ENCODE measurements around the gene NOSIP. TPM values are rescaled to one million over a fixed set of nuclear protein-coding genes. Genes with fewer than 3 reads are reported as not detected.

NOSIP gene
- total RNA-seq, 1 experiment from 2014 or later, result 97.9 TPM

DNA sequence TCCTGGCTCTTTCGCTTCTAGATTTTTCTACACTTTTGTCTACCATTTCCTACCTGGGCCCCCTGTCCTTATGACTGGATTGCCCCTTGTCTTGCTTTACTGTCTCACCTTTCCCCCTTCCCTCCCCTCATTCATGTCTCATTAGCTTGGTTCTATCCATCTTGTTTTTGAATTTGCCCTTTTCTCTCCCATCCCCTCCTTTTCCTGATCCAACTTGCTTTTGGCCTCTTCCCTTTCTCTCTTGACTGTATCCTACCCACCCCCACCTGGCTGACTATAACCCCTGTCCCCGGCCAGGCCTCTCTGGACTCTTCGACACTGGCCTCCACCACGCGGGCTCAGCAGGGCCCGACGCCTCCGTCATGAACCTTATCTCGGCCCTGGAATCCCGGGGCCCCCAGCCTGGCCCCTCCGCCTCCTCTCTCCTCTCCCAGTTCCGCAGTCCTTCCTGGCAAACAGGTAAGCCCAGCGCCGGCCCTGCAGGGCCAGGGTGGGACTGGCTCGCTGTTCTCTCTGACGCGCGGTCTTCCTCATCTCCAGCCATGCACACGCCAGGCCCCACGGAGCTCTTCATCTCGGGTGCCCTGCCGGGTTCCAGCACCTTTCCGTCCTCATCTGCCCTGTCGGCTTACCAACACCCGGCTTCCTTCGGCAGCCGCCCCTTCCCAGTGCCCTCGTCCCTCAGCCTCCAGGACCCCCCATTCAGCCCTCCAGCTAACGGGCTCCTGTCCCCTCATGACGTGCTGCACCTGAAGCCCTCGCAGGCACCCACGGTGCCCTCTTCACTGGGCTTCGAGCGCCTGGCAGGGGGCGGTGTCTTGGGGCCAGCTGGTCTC lies 14.0 kb upstream of the NOSIP start:
- DNase-seq (ENCODE audit: low spot score), result no peak
- H3K27me3 Mint-ChIP-seq (ENCODE audit: low read depth), result no peaks in the 10 kb centered on the region
- H3K27ac Mint-ChIP-seq, result peak overlapping the region; percentile 96
- ChIA-PET CTCF (interaction anchor here (1.1 to 1.5 kb wide), 3 partner anchors 47 to 86 kb away, joined by 4 to 10 read pairs (median 4); partner anchors contain the start of gene SCAF1), POLR2A (interaction anchor here (1.0 to 1.4 kb wide), 3 partner anchors 70 to 141 kb away, joined by 3 to 6 read pairs (median 4); partner anchors contain the start of genes ALDH16A1 and CPT1C)
- TF ChIP-seq, protein P1, sequence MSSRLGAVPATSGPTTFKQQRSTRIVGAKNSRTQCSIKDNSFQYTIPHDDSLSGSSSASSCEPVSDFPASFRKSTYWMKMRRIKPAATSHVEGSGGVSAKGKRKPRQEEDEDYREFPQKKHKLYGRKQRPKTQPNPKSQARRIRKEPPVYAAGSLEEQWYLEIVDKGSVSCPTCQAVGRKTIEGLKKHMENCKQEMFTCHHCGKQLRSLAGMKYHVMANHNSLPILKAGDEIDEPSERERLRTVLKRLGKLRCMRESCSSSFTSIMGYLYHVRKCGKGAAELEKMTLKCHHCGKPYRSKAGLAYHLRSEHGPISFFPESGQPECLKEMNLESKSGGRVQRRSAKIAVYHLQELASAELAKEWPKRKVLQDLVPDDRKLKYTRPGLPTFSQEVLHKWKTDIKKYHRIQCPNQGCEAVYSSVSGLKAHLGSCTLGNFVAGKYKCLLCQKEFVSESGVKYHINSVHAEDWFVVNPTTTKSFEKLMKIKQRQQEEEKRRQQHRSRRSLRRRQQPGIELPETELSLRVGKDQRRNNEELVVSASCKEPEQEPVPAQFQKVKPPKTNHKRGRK (CRISPR knock-in tag; IDR thresholded peaks at IDR 0.05; ENCODE audit: borderline replicate concordance), result peak; percentile 34; the same call in 1 of the 2 replicates
- TF ChIP-seq, protein P2, sequence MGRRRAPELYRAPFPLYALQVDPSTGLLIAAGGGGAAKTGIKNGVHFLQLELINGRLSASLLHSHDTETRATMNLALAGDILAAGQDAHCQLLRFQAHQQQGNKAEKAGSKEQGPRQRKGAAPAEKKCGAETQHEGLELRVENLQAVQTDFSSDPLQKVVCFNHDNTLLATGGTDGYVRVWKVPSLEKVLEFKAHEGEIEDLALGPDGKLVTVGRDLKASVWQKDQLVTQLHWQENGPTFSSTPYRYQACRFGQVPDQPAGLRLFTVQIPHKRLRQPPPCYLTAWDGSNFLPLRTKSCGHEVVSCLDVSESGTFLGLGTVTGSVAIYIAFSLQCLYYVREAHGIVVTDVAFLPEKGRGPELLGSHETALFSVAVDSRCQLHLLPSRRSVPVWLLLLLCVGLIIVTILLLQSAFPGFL (CRISPR knock-in tag; IDR thresholded peaks at IDR 0.05; ENCODE audit: borderline replicate concordance), result no peak
- H3K36me3 Mint-ChIP-seq, result peaks cover 25% of the 10 kb centered on the region
- H3K4me3 Mint-ChIP-seq, result peak overlapping the region; percentile 95
- peaks cover 11% of the 10 kb centered on the region for H3K4me1 Mint-ChIP-seq
- ATAC-seq, result no peak
- no peaks in the 10 kb centered on the region for H3K9me3 Mint-ChIP-seq

DNA sequence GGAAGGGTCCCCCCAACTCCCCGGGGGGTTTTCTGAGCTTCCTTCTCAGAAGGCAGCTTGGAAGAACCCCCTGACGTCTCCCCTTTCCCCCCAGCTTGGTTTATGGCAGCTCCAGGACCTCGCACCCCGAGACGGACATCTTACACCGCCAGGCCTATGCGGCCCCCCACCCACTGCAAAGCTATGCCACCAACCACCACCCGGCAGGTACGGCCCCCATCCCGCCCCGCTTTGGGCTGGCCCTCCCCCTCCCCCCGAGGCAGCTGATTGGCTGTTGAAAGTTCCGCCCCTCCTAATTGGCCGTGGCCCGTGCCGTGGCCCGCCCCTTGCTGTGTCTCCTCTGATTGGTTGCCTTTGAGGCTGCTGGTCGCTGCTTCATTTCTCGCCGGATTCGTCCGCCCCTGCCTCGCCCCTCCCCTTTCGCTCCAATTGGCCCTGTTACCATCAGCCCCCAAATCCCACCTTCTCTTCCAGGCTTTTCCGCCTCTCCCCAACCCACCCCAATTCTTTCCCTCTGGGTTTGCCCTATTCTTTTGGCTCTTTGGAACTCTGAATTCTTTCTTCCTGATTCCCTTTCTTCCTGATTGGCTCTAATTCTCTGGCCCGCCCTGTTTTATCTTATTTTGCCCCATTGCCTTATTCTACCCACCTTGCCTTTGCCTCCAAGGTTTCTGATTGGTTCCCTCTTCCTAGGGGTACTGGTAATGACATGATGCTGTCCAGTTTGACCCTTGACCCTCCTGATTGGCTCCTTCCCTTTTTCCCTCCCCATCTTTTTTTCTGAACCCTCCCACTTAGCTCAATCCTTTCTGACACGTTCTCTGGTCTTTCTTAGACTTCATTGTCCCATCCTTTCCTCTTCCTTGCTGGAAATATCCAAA lies 13.1 kb upstream of the NOSIP start:
- peak; percentile 56 for ATAC-seq
- Mint-ChIP-seq H3K27ac (peak overlapping the region; percentile 96), H3K27me3 (ENCODE audit: low read depth) (no peaks in the 10 kb centered on the region), H3K9me3 (no peaks in the 10 kb centered on the region), H3K4me1 (peaks cover 11% of the 10 kb centered on the region), H3K36me3 (peaks cover 18% of the 10 kb centered on the region), H3K4me3 (peak overlapping the region; percentile 95)
- ChIA-PET POLR2A (interaction anchor here (0.6 to 1.4 kb wide), 14 partner anchors 8 to 1025 kb away, joined by 3 to 11 read pairs (median 5); partner anchors contain the start of genes ALDH16A1, CPT1C, PRMT1 and PRRG2), CTCF (interaction anchor here (0.5 to 1.5 kb wide), 14 partner anchors 8 to 98 kb away, joined by 3 to 10 read pairs (median 4); partner anchors contain the start of genes CPT1C, PRMT1 and SCAF1)
- TF ChIP-seq ZNF396 (CRISPR knock-in tag; IDR thresholded peaks at IDR 0.05; ENCODE audit: borderline replicate concordance) (no peak), SP1 (CRISPR knock-in tag; conservative IDR thresholded peaks at IDR 0.05) (peak; percentile 29; the same call in 1 of the 2 replicates), NFYB (CRISPR knock-in tag; conservative IDR thresholded peaks at IDR 0.05; ENCODE audit: low read depth) (peak; percentile 88)
- DNase-seq (ENCODE audit: low spot score), result peak; percentile 98

DNA sequence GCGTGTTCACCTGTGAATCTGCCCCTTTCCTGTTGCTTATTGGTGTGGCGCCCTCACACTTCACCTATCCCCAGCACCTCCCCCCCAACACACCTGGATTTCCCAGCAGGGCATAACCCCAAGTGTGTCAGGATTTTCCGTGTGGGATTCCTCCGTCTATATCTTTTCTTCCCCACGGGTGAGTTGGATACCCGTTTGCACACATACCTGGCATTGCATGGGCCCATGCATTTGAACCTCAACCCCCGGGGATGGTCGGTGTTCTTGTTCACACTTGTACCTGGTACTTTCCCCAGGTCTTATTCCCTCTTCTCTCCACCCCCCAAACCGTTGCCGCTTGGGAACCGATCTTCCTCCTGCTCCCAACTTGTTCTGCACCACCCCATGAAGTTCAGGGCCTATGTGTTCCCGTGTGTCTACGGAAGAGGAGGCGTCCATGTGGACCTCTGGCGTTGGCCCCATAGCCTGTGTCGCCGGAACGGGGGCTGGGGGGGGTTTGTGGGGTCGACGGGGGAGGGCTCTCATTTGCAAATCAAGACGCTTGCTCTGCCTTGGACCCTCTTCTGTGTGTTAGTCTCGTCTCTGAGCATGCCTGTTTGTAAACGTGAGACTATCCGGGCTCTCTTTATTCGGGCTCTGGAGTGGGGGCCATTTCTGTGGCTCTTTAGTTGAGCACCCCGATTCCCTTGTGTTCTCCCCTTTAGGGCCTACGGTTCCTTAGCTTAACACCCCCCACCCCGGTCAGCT lies 12.3 kb upstream of the NOSIP start:
- ChIA-PET POLR2A (interaction anchor here (0.6 to 1.3 kb wide), 9 partner anchors 12 to 1024 kb away, joined by 3 to 11 read pairs (median 6); partner anchors contain the start of genes ALDH16A1, CPT1C, PRMT1 and PRRG2), CTCF (interaction anchor here (0.5 to 1.5 kb wide), 13 partner anchors 7 to 99 kb away, joined by 3 to 10 read pairs (median 4); partner anchors contain the start of genes CPT1C and PRMT1)
- Mint-ChIP-seq H3K36me3 (peaks cover 13% of the 10 kb centered on the region), H3K4me1 (peaks cover 11% of the 10 kb centered on the region), H3K9me3 (no peaks in the 10 kb centered on the region), H3K27me3 (ENCODE audit: low read depth) (no peaks in the 10 kb centered on the region), H3K27ac (peak overlapping the region; percentile 89), H3K4me3 (peak overlapping the region; percentile 95)
- no peak for TF ChIP-seq FOXJ3 (CRISPR knock-in tag; IDR thresholded peaks at IDR 0.05; ENCODE audit: borderline replicate concordance)
- TF ChIP-seq, protein P3, sequence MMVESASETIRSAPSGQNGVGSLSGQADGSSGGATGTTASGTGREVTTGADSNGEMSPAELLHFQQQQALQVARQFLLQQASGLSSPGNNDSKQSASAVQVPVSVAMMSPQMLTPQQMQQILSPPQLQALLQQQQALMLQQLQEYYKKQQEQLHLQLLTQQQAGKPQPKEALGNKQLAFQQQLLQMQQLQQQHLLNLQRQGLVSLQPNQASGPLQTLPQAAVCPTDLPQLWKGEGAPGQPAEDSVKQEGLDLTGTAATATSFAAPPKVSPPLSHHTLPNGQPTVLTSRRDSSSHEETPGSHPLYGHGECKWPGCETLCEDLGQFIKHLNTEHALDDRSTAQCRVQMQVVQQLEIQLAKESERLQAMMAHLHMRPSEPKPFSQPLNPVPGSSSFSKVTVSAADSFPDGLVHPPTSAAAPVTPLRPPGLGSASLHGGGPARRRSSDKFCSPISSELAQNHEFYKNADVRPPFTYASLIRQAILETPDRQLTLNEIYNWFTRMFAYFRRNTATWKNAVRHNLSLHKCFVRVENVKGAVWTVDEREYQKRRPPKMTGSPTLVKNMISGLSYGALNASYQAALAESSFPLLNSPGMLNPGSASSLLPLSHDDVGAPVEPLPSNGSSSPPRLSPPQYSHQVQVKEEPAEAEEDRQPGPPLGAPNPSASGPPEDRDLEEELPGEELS (CRISPR knock-in tag; IDR thresholded peaks at IDR 0.05), result 0 out of 2 replicates have a peak, but pooled peaks have one; percentile 15
- 0 out of 2 replicates have a peak, but pooled peaks have one; percentile 20 for TF ChIP-seq SP1 (CRISPR knock-in tag; conservative IDR thresholded peaks at IDR 0.05)
- no peak for TF ChIP-seq ZNF425 (CRISPR knock-in tag; conservative IDR thresholded peaks at IDR 0.05)
- TF ChIP-seq NFE2L1 (CRISPR knock-in tag; IDR thresholded peaks at IDR 0.05), result peak; percentile 66; the same call in 1 of the 2 replicates
- TF ChIP-seq JUN (CRISPR knock-in tag; IDR thresholded peaks at IDR 0.05), result no peak
- TF ChIP-seq ATF1 (CRISPR knock-in tag; IDR thresholded peaks at IDR 0.05), result 0 out of 2 replicates have a peak, but pooled peaks have one; percentile 41
- no peak for TF ChIP-seq ZNF423 (CRISPR knock-in tag; IDR thresholded peaks at IDR 0.05)
- no peak for TF ChIP-seq AR (CRISPR knock-in tag; IDR thresholded peaks at IDR 0.05)
- ATAC-seq, result no peak
- peak; percentile 32 for DNase-seq (ENCODE audit: low spot score)
